Inferior parietal cortex (tissue), 1 donor: ENCODE data around the gene COL12A1.
A peak's percentile ranks its signal among the peaks of the same experiment; 100 is the strongest.

Experiments
- DNase-seq: peaks from one replicate; pipeline ENCODE4 v3.0.0-alpha.2; 2016; ENCODE audit errors: extremely low spot score

The COL12A1 gene

DNA sequence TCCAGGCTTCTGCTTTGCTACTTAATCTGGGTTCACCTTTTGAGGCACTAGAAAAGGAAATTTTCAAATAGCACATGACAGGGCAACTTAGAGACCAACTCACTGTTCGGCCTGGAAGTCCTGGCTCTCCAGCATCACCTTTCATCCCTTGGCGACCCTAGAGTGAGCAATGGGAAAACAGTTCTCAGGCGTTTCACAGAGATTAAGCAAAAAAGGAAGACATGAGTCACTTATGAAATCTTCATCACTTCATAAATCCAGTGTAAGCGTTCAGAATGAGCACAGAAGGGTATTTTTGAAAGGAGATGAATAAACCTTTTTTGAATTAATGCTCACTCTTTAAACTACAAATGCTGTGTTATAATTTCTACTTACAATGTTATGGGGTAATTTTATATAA lies 104.0 kb downstream of the COL12A1 start:
- no peak for DNase-seq

DNA sequence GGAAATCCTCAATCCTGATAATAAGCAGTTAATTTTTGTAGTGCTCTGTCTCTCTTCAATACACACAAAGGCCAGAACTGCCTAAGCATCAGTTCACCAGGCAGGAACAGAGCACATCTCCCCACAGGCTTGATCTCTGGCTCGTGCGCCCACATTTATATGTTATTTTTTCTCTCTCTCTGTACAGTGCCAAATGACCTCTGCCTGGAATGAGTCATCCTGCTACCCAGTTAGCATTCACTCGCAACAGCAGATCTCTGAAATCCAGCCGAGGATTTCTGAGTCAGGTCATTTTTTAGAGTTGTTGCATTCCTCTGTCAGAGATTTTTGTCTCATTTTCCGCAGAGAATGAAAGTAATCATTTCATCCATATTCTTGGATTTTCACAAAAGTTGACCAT lies 107.1 kb downstream of the COL12A1 start:
- DNase-seq, result no peak

DNA sequence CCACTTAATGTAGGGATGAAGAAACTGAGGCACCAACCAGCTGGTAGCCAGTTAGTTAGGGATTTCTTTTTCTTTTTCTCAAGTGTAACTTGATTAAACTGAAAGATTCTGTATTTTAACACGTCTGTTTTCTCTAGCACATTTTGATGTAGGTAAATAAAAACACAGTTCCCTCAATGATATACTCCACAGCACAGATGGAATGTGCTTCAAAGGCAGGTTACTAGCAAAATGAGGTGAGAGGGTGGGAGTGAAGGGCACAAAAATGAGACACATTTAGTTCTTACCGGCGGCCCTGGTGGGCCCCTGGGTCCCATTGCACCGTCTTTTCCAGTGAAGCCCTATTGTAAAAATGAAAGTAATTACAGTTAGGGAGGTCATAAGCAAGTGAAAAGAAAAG lies 108.9 kb downstream of the COL12A1 start:
- no peak for DNase-seq

DNA sequence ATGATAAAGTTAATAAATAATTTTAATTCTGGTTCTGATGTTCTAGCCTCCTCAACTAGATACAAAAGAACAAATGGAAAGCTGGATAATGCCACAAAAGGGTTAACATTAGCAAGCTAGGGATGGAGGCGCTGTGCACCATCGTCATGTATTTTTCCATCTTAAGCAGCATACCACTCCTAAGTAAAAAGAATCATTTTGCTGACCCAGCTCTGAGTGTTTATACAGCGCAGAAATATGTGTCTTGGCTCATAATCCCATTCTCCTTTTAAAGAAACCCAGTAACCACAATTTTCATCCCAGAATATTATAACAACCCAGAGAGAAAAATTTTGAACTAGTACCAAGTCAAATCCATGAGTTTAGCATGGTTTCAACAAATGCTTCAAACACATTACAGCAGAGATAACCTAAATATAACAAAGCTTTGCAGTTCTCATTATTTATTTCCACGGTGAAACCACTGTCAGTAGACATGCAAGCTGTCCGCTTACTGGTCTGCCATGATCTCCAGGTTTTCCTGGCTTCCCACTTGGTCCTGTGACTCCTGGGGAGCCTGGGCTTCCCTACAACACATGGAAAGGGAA lies 111.1 kb downstream of the COL12A1 start:
- DNase-seq, result no peak

DNA sequence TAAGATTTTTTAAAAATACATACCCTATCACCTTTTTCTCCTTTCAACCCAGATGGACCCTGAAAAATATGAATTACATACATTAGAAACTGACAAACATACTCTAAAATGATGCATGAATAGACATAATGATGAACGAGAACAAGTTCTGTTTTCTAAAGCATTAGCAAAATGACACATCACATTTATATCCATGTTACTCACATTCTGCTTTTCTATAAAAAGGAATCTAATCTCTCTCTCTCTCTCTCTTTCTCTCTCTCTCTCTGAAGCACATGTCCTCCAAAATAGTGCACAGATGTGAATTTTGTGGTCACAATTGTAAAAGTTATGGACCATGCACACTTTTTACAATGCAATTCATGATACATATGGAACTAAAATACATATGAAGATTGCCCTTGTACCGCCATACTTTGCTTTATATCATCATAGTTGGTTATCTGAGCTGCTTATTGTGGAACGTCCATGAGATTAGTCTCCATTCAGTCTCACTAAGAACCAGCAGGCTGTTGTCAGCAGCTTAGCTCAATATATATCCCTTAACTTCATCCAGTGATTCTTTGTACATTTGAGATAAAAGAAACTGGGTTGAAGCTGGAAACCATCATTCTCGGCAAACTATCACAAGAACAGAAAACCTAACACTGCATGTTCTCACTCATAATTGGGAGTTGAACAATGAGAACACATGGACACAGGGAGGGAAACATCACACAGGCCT lies 114.2 kb downstream of the COL12A1 start:
- no peak for DNase-seq

DNA sequence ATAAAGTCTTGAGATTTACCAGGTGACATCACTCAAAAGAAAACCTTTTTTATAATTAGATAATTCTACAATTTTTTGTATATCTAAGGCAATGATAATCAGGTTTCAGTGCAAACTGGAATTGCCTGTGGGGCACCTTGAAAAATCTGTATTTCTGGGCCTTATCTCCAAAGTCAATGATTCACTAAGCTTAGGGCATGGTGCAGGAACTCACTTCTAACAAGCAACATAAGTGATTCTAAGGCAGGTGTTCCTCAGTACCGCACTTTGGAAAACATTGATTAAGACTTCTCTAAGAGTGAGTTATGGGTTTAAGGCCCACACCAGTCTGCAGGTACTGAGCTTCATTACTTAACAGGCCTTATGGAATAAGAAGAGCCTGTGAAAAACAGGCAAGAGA lies 115.3 kb downstream of the COL12A1 start:
- no peak for DNase-seq

DNA sequence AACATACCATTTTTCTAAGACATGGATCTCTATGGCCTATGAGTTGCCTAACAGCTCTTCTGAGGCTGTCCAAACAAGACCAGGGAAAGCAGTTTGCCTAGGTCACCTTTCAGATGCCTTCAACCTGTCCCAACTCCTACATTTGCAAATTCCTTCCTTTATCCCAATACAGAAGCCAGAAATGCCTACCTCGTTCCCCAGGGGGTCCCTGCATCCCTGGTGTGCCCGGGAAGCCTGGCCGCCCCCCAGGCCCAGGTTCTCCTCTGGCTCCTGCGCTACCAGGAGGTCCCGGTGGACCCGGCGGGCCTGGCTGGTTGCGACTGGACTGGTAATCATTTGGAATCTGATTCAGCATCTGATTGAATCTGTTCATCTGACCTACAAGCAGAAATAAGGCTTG lies 115.9 kb downstream of the COL12A1 start:
- DNase-seq, result no peak

DNA sequence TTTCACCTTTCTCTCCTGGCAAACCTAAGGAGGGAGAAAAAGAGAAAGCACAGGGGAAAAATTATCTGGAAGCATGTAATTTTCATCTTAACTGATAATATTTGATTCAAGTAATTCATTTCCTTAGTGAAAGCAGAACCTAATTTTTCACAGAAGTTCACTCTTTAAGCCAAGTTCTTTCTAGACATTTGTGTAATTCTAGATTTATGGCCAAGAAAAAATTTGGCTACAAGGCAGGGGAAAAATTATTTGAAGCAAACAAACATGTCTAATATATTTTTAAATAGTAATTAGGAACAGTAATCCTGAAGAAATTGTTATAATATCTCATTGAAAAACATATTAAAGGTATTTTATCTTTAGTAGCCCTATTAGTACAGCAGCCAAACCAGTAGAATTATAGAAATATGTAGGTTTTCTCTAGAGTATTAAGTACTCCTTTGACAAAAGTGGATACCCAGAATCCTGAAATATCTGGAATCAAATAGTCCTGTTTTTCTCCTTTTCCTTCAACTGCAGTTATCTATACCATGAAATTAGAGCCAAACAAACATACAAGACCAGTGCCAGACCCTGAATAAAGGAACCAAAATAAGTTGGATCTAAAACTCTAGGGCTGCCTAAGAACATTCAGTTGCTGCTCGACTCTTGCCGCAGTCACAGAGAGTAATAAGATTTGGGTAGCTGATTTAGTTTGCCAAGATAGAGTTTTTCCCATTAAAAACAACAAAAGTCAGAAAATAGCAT lies 116.5 kb downstream of the COL12A1 start:
- DNase-seq, result no peak

DNA sequence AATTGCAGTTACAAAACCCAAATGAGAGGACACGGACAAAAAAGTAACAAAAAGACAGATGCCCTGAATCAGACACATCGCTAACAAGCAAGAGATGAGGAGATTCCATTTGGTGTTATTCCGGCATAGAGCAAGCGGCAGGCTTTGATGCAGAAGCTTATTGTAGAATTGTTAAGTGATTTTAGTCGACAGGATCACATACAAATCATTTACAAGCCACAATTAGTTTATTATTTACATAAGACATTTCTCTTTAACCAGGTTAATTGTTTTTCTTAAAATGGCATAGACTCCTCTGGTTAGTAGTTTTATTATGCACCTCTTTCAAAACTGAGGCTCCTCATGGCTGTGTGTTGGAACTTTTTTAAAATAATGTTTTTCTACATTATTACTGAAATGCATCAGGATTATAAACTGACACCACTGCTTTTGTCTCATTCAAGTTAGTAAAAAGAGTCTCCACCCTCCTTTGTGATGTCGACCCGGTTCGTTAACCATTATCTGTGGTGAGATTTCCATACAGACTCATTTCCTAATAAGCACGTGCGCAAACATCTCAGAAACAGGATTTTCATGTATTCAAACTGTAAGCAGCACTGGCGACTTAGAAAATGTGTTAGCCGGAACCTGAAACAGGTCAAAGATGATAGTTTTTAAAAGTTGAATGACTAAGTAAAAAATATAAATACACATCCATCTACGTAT lies 119.8 kb downstream of the COL12A1 start:
- DNase-seq, result no peak

DNA sequence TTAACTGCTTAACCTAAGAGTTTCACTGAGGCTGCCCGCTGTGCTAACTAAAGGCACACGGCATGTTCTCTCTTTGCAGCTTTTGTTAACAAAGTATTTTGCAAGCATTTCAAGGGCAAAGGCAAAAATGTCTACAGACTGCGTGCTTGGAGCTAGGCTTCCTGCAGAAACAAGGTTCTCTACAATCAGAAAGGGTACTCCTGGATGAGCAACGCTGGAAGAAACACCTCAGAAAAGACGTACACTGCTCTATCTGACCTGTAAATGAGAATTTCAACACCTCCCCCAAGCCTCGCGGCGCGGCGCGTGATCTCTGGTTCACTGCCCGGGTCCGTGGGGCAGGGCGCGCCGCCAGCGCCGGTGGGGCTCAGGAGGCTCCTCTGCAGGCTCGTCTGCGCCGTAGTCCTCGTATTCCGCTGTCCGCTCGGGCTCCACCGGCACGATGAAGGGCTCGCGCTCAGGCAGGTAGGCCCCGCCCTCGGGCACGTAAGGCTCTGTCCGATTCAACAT lies 120.9 kb downstream of the COL12A1 start:
- peak; percentile 27 for DNase-seq

DNA sequence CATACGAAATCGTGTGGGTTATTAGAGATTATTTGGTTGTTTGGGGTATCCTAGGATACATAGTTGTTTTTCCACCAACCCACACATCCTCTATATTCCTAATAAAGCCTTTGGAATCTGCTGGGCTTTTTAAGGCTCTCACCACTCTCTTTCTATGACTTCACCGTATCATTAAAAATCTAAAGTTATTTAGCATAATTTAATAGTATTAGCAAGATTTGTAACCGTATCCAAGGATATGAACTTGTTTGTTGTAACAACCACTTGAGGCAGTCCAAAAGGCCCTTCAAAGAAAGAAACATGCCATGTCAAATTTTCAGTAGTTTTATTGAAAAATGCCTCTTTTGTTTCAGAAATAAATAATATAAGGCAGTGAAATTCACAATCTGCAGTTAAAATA lies 121.8 kb downstream of the COL12A1 start:
- DNase-seq, result no peak

DNA sequence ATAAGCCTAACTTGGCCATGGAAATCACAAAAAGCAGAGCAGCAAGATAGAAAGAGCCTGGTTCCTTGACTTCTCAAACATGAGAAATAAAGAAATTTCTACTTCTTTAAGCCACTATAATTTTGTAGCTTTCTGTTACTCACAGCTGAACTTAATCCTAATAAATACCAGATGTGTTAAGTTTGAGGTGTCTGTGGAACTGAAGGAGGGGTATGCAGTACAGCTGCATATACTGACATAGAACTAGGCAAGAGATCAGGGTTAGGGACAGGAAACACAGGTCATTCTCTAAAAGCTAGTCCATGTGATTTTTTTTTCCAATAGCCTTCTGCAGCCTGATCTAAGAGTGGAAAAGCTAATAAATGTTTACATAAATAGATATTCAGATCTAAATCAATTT lies 123.9 kb downstream of the COL12A1 start:
- no peak for DNase-seq

DNA sequence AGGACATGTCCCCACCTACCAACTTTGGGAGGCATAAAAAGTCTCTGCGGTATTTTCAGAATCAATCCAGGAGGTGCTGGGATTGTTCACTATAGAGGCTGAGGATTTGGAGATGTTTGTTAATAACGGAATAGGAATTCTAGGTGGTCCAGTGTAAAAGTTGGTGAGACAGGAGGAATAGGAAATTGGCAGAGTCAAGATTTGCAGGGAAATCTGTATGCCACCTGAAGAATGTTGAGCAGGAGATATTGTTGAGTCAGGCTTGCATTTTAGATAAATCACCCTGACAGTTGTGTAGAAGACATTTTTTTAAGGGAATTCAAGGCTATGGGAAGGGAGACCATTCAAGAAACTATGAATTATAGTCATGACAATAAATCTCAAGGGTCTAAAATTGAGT lies 124.8 kb downstream of the COL12A1 start:
- DNase-seq, result no peak

DNA sequence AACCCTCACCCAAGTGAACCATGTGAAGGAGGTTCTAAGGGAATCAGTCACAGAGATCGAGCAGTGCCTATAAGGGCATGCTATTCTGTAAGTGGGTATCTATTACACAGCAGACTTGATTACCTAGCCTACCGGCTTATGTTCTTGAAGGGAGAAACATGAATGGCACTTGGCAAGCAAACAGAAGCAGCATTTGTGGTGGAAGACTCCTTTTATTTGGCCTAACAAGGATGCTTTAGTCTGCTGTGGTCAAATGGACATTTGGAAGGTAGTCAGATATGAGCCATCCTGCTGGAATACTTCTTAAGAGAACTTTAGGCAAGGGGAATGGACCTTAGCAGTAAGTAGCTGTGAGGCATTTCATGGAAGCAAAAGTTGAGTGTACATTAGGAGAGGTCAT lies 126.3 kb downstream of the COL12A1 start:
- no peak for DNase-seq

DNA sequence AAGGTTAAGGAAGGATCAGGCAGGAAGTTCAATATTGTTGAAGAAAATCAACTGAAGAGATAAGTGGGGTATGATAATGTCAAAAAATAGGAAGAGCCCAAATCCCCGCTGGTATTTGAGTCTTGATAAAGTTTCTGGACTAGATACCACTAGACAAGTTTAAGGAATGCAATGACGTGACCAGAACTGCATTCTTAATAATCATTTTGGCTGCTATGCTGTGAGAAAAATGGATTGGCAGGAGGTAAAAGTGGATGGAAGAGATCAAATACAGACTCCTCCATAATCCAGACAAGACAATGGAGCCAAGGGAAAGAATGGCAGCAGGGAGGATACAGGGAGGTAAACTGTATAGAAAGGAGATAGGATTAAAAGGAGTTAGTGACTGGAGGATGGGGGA lies 128.2 kb downstream of the COL12A1 start:
- DNase-seq, result no peak

DNA sequence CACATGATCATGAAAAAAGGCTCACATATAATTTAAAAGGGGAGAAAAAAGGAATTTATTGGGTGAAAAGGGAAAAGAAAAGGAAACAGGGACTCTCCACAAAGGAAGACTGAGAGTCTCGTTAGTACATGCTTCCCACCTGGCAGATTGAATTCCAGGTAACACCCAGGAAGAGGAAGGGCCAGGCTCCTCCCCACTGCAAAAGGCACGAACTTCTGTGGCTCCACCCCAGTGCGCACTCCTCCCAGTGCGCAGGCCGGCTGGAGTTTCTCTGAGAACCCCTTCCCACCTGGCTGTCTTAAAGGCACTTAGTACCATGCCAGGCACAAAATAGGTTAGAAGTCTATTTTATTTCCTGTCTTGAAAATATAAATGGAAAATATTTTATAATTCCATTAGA lies 129.8 kb downstream of the COL12A1 start:
- no peak for DNase-seq

DNA sequence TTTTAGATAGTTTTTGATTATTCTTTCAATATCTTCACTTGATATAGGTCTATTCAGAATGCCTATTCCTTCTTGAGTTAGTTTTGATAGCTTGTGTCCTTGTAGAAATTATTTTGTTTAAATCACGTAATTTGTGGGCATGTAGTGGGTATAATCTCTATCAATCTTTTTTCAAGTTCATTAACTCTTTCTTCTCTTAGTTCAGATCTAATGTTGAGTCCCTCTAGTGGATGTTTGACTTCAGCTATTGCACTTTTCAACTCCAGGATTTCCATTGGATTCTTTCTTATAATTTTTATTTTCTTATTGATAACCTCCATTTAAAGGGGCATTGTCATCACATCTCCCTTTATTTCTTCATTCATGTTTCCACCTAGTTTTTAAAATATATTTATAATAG lies 135.6 kb downstream of the COL12A1 start:
- DNase-seq, result no peak

DNA sequence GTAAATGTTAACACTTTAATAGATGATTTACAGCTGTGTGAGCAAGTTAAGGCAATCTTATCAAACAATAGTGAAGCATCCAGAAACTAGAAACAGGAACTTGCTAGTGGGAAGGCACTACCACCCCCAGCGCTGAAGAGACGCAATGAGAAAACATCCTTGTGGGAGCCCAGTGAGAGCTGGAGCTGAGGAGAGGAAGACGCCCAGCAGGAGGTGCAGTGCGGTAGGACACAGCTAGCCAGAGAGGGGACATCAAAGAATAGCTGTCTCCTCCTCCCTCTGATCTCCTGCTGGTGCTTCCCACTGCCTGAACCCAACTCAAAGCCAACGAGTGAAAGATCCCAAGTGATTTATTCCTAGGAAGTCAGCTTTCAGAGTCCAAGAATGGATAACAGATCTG lies 140.3 kb downstream of the COL12A1 start:
- DNase-seq, result no peak

DNA sequence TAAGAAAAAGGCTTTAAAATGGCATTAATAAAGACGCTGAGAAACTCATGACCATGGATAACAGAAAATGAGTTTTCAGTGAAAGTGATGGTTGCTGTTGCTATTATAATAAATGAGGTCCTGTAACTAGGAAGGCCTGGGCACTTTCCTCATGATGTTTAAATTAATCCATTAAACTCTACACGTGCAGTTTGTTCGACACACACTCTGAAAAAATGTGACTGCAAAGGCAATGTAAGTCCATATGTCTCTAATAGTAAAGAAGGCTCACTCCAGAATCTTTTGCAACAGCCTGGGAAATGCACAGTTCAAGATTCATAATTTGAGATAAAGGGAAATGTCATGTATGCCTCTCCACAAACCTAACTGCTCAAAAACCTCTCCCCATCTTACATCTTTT lies 153.4 kb downstream of the COL12A1 start:
- DNase-seq, result no peak

DNA sequence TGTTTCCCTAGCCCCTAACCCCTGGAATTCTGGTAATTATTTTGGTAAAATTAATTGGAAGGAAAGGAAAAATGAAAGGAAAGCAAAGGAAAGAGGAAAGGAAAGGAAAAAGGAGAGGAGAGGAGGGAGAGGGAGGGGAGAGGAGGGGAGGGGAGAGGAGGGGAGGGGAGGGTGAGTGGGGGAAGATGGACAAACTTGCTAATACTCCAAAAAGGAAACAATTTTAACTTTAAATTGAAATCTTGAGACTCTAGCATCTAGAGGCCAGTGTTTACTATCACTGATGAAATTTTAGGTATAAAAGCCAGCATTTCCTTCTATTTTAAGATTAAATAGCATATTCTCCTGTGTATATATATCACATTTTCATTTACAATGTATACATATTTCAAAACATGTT lies 156.5 kb downstream of the COL12A1 start:
- no peak for DNase-seq

DNA sequence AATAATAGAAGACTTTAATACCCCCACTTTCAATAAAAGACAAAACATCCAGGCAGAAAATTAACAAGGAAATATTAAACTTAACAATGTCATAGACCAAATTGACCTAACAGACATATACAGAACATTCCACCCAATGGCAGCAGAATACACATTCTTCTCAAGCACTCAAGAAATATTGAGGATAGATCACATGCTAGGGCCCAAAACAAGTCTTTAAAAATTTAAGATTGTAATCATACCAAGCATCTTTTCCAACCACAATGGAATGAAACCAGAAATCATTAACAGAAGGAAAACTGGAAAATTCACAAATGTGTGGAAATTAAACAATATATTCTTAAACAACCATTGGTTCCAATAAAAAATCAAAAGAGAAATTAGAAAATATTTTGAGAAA lies 161.0 kb downstream of the COL12A1 start:
- no peak for DNase-seq

DNA sequence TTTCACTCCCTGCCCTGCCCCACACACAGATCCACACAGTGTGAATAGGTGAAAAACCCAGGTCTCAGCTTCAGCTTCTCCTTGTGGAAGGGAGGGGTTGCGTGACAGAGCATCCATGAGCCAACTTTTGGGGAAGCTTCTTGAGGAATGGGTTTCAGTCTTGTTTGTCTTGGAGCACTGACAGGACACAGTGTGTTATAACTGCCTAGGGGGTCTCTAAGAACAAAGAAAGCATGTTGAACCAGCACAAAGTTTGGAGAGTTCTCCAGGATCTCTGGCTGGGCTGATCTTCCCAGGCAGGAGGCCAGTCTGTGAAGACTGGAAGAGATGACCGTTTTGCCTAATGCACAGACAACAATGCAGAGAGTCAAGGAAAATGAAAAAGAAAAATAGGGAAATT lies 164.5 kb downstream of the COL12A1 start:
- no peak for DNase-seq
